ENCODE measurements around the gene CDC25A.

DNA sequence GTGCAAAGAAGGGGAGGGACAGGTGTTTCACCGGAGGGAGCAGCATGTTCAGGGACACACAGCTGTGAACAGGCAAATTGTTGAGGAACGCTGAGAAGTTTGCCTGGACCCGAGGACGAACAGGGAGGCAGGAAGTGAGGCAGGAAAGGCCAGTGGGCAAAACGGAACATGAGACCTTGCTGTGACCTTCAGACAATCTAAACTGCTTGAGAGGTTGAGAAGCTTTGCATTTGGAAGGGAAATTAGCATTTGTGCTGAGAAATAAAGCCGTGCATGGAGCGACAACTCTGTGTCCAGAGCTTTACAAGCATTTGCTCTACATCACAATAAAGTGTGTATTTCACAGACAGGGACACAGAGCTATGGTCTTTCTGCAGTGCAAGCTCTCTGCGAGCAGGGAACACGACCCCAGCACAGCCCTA, 47.9 kb downstream of the CDC25A start:
- TF ChIP-seq, protein P1, sequence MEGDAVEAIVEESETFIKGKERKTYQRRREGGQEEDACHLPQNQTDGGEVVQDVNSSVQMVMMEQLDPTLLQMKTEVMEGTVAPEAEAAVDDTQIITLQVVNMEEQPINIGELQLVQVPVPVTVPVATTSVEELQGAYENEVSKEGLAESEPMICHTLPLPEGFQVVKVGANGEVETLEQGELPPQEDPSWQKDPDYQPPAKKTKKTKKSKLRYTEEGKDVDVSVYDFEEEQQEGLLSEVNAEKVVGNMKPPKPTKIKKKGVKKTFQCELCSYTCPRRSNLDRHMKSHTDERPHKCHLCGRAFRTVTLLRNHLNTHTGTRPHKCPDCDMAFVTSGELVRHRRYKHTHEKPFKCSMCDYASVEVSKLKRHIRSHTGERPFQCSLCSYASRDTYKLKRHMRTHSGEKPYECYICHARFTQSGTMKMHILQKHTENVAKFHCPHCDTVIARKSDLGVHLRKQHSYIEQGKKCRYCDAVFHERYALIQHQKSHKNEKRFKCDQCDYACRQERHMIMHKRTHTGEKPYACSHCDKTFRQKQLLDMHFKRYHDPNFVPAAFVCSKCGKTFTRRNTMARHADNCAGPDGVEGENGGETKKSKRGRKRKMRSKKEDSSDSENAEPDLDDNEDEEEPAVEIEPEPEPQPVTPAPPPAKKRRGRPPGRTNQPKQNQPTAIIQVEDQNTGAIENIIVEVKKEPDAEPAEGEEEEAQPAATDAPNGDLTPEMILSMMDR (IDR thresholded peaks at IDR 0.05) = no peak
- no peak for TF ChIP-seq POLR2A (IDR thresholded peaks at IDR 0.05)

Data from lower leg skin (tissue), 3 donors.